HG02798 (cell line): ENCODE data around the gene FAM120B.
"Not testable (repeated sequence)": the region's sequence is repeated elsewhere in the genome, so short reads cannot be mapped to it uniquely, and the experiment has no call there.

Experiments
- ATAC-seq: cut with Tn5 transposase; IDR thresholded peaks from one replicate; pipeline ENCODE4 v1.9.1; 2021; ENCODE audit warnings: mild to moderate bottlenecking; ENCODE audit not compliant: unreplicated experiment, poor library complexity

FAM120B gene

GRCh38 chr6:170375661-170376060 is 69.1 kb downstream of the FAM120B start:
- no peak for ATAC-seq

DNA sequence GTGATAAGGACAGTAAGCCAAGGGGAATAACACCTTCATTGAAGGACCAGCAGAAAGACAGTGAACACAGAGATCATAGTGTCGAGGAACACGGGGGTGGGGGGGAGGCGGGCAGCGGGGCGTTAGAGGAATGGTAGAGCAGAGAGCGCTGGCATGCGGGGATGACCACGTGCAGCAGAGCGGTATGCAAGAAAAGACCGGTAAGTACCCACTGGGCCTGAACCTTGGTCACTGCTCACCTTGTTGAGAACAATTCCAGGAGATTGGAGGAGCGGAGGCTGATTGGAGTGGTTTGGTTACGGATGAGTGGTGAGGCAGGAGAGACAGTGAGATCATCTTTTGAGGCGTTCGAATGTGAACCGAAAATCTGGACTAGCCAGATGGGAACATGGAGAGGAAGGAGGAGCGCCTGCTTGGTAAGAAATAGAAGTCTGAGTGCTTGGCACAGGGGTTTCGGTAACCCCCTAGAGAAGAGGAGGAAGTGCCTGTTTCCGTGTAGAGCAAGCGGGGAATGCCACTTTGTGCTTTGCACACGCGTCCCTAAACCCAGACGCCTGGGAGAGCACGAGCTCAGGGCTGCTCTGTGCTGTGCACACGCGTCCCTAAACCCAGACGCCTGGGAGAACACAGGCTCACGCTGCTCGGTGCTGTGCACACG is 70.0 kb downstream of the FAM120B start:
- ATAC-seq = no peak

GRCh38 chr6:170378502-170378901 is 71.9 kb downstream of the FAM120B start:
- ATAC-seq = no peak

DNA sequence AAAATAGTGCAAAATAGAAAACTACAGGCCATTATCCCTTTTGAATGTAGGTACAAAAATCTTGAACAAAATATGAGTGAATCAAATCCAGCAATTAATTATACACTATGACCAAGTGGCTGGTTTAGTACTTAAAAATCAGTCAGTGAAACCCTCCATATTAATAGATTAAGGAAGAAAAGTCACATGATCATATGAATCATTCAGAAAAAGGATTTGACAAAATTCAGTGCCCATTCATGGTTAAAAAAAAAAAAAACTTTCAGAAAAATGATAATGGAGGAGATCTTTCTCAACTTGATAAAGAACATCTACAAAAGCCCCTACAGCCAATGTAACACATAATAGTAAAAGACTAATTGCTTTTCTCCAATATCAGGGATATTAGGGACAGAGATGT is 75.0 kb downstream of the FAM120B start:
- no peak for ATAC-seq

DNA sequence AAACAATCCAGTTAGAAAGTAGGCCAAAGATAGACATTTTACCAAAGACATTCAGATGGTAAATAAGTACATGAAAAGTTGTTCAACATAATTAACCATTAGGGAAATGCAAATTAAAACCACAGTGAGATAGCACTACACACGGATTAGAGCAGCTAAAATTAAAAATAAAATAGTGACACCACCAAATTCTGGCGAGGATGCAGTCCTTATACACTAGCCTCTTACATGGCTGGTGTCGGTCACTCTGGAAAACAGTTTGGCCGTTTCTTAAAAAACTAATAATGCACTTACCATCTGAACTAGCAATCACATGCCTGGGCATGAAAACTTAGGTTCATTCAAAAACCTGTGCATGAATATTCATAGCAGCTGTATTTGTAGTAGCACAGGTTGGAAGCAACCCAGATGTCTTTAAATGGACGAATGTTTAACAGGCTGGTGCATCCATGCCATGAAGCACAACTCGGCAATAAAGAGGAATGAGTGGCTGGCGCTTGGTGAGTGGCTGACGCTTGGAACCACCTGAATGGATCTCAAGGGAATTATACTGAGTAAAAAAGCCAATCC is 77.0 kb downstream of the FAM120B start:
- ATAC-seq = no peak

- no peak for ATAC-seq
Measured at GRCh38 chr6:170385506-170385905, 78.9 kb downstream of the FAM120B start.

- ATAC-seq = no peak
Measured at GRCh38 chr6:170388113-170388512, 81.6 kb downstream of the FAM120B start.

GRCh38 chr6:170393033-170393432 is 86.5 kb downstream of the FAM120B start:
- ATAC-seq = no peak

DNA sequence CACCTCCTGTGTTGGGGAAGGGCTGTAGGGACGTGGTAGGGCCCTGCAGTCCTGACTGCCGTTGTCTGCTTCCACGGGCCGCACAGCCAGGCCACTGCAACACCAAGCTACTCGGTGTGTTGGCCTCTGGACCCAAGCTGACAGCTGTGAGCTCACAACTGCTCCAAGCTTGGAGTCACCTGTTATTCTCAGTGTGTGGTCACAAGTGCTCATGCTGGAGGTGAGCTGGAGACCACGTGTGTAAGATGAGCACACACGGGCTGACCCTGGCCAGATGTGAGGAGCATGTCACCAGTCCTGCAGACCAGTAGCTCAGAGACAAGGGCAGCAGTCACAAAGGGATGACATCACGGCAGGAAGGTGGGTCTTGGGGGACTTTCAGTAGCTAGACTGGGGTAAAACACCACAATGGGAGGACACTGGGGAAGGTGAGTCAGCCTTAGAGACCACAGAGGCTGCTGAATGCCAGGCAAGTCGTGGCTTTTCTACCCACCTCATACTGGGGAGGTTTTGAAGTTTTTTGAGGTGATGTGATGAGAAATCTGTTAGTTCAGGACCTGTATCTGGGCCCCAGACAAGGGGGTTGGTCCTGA is 87.3 kb downstream of the FAM120B start:
- ATAC-seq = no peak

DNA sequence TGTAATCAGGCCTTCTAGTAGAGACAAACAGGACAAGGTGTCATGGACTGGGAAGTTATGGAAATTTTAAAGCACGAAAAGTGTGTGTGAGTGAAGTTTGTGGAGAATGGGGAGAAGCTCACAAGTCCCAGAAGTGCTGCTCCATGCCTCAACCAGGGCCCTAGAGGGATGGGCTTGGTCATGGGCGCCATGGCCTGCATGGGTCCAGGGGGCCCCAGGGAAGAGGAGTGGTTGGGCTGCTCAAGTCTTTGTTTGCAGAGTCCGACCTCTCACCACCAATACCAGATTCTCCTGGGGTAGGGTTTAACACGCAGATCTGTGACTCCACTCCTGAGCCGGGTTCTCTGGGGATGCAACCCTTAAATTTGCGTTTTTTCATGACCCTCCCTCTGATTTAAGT is 88.4 kb downstream of the FAM120B start:
- no peak for ATAC-seq

DNA sequence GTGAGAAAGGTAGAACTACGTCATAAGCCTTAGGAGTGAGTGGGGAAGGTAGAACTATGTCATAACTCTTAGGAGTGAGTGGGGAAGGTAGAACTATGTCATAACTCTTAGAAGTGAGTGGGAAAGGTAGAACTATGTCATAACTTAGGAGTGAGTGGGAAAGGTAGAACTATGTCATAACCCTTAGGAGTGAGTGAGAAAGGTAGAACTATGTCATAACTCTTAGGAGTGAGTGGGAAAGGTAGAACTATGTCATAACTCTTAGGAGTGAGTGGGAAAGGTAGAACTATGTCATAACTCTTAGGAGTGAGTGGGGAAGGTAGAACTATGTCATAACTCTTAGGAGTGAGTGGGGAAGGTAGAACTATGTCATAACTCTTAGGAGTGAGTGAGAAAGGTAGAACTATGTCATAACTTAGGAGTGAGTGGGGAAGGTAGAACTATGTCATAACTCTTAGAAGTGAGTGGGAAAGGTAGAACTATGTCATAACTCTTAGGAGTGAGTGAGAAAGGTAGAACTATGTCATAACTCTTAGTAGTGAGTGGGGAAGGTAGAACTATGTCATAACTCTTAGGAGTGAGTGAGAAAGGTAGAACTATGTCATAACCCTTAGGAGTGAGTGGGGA is 92.3 kb downstream of the FAM120B start:
- not testable (repeated sequence) for ATAC-seq

DNA sequence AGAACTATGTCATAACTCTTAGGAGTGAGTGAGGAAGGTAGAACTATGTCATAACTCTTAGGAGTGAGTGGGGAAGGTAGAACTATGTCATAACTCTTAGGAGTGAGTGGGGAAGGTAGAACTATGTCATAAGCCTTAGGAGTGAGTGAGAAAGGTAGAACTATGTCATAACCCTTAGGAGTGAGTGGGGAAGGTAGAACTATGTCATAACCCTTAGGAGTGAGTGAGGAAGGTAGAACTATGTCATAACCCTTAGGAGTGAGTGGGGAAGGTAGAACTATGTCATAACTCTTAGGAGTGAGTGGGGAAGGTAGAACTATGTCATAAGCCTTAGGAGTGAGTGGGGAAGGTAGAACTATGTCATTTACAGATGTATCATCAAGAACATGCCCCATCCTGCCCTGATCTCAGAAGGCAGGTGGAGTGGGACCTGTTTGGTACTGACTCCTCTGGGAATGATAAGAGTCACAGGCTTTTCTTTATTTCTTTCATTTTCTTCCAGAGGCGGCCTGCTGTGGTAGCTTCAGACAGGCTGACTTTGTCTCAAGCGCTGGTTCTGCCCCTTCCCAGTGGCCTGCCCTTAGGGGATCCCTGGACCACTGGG is 93.5 kb downstream of the FAM120B start:
- ATAC-seq = not testable (repeated sequence)

DNA sequence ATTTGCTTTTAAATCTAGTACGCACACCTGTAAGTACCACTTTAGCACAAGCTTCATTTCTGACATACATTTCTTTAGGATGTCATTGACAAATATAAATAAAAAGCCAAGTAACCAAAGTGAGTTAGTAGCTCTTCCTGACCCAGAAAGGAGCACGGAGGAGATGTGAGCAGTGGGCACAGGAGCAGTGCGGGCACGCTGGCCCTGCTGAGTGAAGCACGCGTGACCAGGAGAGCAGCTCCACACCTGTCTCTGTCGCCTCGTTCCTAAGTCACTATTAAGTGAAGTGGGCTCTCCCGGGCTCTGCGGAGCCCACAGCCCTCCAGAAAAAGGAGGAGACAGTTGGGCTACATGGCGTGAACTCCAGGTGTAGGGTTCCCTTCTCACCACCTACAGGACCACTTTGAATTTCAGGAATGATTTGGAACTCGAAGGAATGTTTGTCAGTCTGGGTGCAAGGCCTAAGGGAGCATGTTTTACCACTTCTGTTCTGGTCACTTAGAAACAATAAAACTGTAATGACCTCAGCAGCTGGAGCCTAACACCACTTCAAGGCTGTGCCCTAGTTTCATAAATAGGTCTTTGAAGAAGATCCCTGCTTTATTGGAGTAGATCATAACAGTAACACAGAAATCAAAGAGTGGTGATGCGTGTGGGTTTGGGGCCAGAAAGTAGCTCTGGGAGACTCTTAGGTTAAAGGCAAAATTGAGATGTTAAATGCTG is 95.9 kb downstream of the FAM120B start:
- no peak for ATAC-seq

- no peak for ATAC-seq
Measured at GRCh38 chr6:170403451-170403850, 96.9 kb downstream of the FAM120B start.

GRCh38 chr6:170404036-170404435 is 97.5 kb downstream of the FAM120B start:
- no peak for ATAC-seq

GRCh38 chr6:170404697-170405096 is 98.1 kb downstream of the FAM120B start:
- ATAC-seq = no peak

GRCh38 chr6:170405311-170405975 is 98.9 kb downstream of the FAM120B start:
- no peak for ATAC-seq

DNA sequence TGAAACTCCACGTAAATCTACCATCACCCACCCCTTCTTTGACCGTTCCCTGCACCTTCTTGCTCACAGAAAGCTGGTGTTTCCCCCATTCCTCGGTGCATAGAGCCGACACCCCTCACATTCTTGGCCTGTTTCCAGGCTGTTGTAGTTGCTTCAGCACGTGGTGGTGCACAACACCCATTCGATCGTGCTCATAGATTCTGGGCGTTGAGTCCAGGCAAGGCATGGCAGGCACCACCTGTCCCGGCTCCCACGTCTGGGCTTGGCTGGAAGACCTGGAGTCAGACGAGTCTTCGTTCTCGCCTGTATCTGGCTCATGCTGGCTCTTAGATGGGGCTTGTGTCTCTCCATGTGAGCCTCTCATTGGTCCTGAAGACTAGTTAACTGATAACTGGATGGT is 100.6 kb downstream of the FAM120B start:
- ATAC-seq = no peak

GRCh38 chr6:170407932-170408331 is 101.4 kb downstream of the FAM120B start:
- no peak for ATAC-seq

GRCh38 chr6:170409746-170410145 is 103.2 kb downstream of the FAM120B start:
- ATAC-seq = not testable (repeated sequence)
